ENCODE results near the gene IGFLR1.

Gene IGFLR1

DNA sequence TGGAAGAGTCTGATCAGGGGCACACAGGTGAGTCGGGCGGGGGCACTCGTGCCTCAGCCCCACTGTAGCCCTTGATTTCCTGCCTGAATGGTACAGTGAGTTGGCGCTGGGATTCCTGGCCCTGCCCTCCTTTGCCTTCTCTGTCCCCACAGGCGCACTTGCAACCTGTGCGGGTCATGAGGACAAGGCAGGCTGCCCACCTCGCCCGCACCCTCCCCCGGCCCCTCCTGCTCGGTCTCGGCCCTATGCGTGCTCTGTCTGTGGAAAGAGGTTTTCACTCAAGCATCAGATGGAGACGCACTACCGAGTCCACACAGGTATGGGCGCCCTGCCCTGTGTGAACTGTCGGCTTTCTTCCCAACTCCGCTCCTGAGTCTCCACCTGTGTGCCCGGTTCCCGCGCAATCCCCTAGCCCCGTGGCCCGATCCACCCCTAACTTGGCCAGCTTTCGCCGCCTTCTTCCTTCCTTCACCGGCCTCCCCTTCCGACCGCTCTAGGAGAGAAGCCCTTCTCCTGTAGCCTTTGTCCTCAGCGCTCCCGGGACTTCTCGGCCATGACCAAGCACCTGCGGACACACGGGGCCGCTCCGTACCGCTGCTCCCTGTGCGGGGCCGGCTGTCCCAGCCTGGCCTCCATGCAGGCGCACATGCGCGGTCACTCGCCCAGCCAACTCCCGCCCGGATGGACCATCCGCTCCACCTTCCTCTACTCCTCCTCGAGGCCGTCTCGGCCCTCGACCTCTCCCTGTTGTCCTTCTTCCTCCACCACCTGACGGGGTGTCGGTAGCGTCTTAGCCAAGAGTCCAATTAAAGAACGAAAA lies 26.1 kb downstream of the IGFLR1 start:
- H3K9me3 ChIP-seq (ENCODE audit: low read length), result no peaks in the 10 kb centered on the region
- H3K4me1 ChIP-seq (ENCODE audit: insufficient read depth, low read length), result peaks cover 21% of the 10 kb centered on the region
- H3K27ac ChIP-seq (ENCODE audit: low read depth, low read length), result peak overlapping the region; percentile 90
- peak overlapping the region; percentile 77 to 92 for H3K4me3 ChIP-seq (ENCODE audit: low read depth in 1 of 2, low read length in 2 of 2)
- peak overlapping the region; percentile 61 for H3K9ac ChIP-seq (ENCODE audit: low read length)
- H3K36me3 ChIP-seq (ENCODE audit: insufficient read depth, low read length), result peaks cover 8% of the 10 kb centered on the region
- no peaks in the 10 kb centered on the region for H3K27me3 ChIP-seq (ENCODE audit: control insufficient read depth in 1 of 2, insufficient read depth in 2 of 2, low read length in 2 of 2)

DNA sequence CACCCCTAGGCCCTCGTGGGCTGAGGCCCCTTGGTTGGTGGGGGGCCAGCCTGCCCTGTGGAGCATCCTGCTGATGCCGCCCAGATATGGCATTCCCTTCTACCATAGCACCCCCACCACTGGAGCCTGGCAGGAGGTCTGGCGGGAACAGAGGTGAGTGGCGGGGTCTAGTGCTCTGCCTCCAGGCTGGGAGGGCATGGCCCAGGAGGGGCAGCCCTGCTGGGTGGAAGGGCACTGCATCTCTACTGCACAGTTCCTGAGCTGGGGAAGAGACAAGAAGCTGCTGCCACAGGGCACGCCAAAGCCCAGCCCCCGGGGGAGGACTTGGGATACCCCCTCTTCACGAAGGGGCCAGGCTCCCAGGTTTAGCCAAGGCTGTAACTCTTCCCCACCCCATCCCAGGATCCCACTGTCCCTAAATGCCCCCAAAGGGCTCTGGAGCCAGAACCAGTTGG lies 26.9 kb downstream of the IGFLR1 start:
- Histone ChIP-seq H3K4me1 (ENCODE audit: insufficient read depth, low read length) (peaks cover 21% of the 10 kb centered on the region), H3K9me3 (ENCODE audit: low read length) (no peaks in the 10 kb centered on the region), H3K36me3 (ENCODE audit: insufficient read depth, low read length) (peaks cover 8% of the 10 kb centered on the region), H3K4me3 (ENCODE audit: low read depth in 1 of 2, low read length in 2 of 2) (peak overlapping the region in 1 of 2 donors; percentile 77), H3K27me3 (ENCODE audit: control insufficient read depth in 1 of 2, insufficient read depth in 2 of 2, low read length in 2 of 2) (no peaks in the 10 kb centered on the region), H3K27ac (ENCODE audit: low read depth, low read length) (peak overlapping the region; percentile 90), H3K9ac (ENCODE audit: low read length) (peak overlapping the region; percentile 61)

DNA sequence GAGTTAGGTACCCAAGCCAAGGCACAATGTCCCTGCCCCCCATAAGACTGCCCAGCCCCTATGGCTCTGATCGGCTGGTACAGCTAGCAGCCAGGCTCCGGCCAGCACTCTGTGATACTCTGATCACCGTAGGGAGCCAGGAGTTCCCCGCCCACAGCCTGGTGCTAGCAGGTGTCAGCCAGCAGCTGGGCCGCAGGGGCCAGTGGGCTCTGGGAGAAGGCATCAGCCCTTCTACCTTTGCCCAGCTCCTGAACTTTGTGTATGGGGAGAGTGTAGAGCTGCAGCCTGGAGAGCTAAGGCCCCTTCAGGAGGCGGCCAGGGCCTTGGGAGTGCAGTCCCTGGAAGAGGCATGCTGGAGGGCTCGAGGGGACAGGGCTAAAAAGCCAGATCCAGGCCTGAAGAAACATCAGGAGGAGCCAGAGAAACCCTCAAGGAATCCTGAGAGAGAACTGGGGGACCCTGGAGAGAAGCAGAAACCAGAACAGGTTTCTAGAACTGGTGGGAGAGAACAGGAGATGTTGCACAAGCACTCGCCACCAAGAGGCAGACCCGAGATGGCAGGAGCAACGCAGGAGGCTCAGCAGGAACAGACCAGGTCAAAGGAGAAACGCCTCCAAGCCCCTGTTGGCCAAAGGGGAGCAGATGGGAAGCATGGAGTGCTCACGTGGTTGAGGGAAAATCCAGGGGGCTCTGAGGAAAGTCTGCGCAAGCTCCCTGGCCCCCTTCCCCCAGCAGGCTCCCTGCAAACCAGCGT lies 27.5 kb downstream of the IGFLR1 start:
- H3K4me1 ChIP-seq (ENCODE audit: insufficient read depth, low read length), result peaks cover 21% of the 10 kb centered on the region
- H3K4me3 ChIP-seq (ENCODE audit: low read depth in 1 of 2, low read length in 2 of 2), result no peak overlapping the region
- H3K27ac ChIP-seq (ENCODE audit: low read depth, low read length), result no peak overlapping the region
- peaks cover 2% of the 10 kb centered on the region for H3K36me3 ChIP-seq (ENCODE audit: insufficient read depth, low read length)
- no peaks in the 10 kb centered on the region for H3K9me3 ChIP-seq (ENCODE audit: low read length)
- no peaks in the 10 kb centered on the region for H3K27me3 ChIP-seq (ENCODE audit: control insufficient read depth in 1 of 2, insufficient read depth in 2 of 2, low read length in 2 of 2)
- H3K9ac ChIP-seq (ENCODE audit: low read length), result no peak overlapping the region

DNA sequence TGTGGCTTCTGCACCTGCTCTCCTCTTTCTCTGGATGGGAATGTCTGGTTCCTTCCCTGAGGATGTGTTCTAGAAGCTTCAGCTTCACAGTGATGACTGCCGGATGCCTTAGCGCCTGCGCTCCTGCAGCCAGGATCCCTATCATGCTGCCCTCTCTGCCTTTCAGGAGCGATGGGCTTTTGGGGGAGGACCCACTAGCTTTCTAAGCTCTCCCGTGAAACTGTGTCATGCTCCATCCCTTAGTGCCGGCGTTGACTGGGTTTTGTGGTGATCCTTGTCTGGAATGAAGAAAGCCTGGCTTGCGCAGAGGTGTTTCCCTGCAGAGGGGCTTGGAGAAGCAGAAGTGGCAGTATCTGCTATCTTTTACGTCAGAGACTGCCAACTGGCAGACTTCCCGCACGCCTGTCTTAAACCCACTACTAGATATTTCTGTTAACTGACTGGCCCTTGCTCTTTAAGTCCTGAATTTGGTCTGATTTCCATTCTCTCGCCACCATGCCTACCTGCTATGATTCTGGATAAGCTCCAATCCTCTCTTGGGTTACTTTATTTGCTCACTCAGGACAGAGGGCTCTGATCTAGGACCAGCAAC lies 28.3 kb downstream of the IGFLR1 start:
- H3K9me3 ChIP-seq (ENCODE audit: low read length), result no peaks in the 10 kb centered on the region
- H3K27me3 ChIP-seq (ENCODE audit: control insufficient read depth in 1 of 2, insufficient read depth in 2 of 2, low read length in 2 of 2), result no peaks in the 10 kb centered on the region
- no peak overlapping the region for H3K27ac ChIP-seq (ENCODE audit: low read depth, low read length)
- H3K4me1 ChIP-seq (ENCODE audit: insufficient read depth, low read length), result peaks cover 14% of the 10 kb centered on the region
- no peak overlapping the region for H3K9ac ChIP-seq (ENCODE audit: low read length)
- H3K36me3 ChIP-seq (ENCODE audit: insufficient read depth, low read length), result no peaks in the 10 kb centered on the region
- no peak overlapping the region for H3K4me3 ChIP-seq (ENCODE audit: low read depth in 1 of 2, low read length in 2 of 2)

DNA sequence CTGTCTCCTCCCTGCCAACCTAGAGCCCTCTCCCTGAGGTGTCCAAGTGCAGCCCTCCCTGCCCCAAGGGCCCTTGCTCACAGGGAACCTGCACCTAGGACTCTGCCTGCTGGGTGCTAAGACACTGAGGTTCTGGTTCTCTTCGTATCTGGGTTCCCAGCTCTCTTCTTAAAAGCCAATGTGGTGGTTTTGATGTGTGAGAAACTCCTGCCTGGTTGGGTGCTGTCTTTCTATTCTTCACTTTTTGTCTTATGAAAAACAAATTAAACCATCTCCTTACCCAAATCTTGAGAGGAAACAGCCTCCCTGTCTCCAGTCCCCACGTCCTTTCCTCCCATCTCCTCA lies 28.8 kb downstream of the IGFLR1 start:
- Histone ChIP-seq H3K9ac (ENCODE audit: low read length) (no peak overlapping the region), H3K4me1 (ENCODE audit: insufficient read depth, low read length) (peaks cover 10% of the 10 kb centered on the region), H3K36me3 (ENCODE audit: insufficient read depth, low read length) (no peaks in the 10 kb centered on the region), H3K27me3 (ENCODE audit: control insufficient read depth in 1 of 2, insufficient read depth in 2 of 2, low read length in 2 of 2) (no peaks in the 10 kb centered on the region), H3K4me3 (ENCODE audit: low read depth in 1 of 2, low read length in 2 of 2) (no peak overlapping the region), H3K27ac (ENCODE audit: low read depth, low read length) (no peak overlapping the region), H3K9me3 (ENCODE audit: low read length) (no peaks in the 10 kb centered on the region)

DNA sequence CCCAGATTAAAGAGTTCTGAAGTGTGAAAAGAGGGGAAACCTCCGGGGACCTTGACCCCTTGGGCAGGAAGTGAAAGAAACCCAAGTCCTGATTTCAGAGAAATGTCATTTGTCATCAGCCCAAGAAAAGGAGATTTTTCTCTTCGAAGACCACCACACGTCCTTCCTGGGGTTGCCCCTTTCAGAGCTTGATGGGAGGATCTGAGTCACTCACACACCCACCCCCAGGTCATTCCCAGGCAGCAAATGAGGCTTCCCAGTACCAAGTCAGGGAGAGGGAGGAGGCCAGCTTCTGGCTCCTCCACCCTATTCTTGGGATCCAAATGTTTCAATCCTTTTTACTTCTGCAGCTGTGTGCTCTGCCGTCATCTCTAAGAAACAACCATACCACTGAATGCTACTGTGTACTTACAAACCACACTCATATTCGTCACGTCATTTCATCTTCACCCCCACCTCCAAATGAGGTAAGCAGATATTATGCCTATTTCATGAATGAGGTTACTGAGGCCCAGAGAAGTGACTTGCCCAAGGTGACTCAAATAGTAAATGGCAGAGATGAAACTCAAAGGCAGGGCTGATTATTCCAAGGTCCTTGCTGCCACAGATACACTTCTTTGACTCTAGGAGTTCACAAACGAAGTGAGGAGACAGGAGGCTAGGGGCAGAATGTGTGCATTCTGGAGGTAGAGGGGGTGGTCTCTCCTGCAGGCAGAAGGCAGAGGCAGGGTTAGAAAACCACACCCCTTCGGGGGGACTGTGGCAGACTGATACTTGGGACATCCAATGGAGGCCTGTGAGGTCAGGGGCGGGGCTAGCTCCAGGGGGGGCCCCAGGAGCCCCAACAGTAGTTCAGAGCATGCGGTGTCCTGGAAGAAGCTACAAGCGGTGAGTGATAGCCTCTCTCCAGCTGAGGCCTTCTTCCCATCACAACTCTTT lies 29.4 kb downstream of the IGFLR1 start:
- no peak overlapping the region for H3K4me3 ChIP-seq (ENCODE audit: low read depth in 1 of 2, low read length in 2 of 2)
- H3K36me3 ChIP-seq (ENCODE audit: insufficient read depth, low read length), result no peaks in the 10 kb centered on the region
- H3K27me3 ChIP-seq (ENCODE audit: control insufficient read depth in 1 of 2, insufficient read depth in 2 of 2, low read length in 2 of 2), result no peaks in the 10 kb centered on the region
- peaks cover 10% of the 10 kb centered on the region for H3K4me1 ChIP-seq (ENCODE audit: insufficient read depth, low read length)
- H3K9me3 ChIP-seq (ENCODE audit: low read length), result no peaks in the 10 kb centered on the region
- no peak overlapping the region for H3K9ac ChIP-seq (ENCODE audit: low read length)
- H3K27ac ChIP-seq (ENCODE audit: low read depth, low read length), result no peak overlapping the region

DNA sequence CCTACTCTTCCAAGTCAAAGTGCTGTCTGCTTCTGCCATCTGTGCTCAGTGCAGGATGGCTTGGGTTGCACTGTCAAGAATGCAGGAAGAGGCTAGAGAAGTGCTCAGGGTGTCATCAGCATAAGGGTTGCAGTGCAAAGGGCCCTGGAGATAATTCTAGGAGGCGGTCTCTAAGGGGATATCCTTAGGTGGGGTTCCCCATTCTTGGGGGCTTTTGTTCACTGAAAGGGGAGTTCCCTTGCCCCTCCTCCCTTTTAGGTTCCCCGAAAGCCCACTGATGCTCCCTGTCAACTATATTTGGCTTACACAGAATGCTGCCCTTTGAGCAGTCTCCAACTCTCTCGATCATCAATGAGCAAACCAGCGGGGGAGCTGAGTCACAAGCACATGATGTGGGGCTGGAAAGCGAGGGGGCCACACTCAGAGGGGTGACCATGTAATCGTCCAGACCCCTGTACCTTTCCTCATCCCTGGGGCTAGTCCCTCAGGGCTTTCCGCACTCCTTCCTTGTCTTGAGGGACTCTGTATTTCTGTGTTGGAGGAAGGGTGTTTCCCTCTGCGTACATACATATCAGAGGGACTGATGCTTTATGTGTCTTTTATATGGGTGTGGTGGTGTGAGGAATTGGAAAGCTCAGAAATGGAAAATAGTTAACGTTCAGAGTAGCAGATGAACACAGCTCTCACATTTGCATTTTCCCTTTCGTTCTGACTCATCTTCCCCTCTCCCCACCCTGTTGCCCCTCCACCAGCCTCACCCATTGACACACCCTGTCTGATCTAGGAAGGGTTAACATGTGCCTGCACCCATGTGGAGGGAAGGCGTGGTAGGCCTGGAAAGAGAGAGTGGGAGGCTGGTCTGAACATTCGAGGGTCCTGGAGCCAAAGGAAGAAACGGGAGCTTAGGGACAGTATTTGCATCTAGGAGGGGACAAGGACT lies 31.2 kb downstream of the IGFLR1 start:
- Histone ChIP-seq H3K9ac (ENCODE audit: low read length) (no peak overlapping the region), H3K27me3 (ENCODE audit: control insufficient read depth in 1 of 2, insufficient read depth in 2 of 2, low read length in 2 of 2) (no peaks in the 10 kb centered on the region), H3K4me1 (ENCODE audit: insufficient read depth, low read length) (peaks cover 7% of the 10 kb centered on the region), H3K36me3 (ENCODE audit: insufficient read depth, low read length) (no peaks in the 10 kb centered on the region), H3K27ac (ENCODE audit: low read depth, low read length) (no peak overlapping the region), H3K9me3 (ENCODE audit: low read length) (no peaks in the 10 kb centered on the region), H3K4me3 (ENCODE audit: low read depth in 1 of 2, low read length in 2 of 2) (no peak overlapping the region)

DNA sequence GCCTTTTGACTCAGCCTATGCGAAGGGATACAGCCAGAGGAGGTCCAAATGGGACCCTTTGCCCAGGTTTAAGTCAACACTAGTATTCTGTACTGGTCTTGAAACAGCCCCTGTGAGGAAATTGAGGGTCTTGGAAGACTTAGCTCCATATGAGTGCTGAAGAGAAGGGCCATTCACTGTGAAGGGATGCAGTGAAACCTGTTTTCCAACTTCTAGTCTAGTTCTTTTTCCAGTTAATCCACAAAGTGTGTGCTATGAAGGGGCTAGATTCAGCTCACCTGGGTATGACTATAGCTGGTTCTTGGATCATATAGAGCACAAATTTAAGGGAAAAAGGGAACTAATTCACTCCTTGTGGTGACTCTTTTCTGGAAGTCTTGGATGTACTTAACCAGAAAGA lies 33.9 kb downstream of the IGFLR1 start:
- no peaks in the 10 kb centered on the region for H3K36me3 ChIP-seq (ENCODE audit: insufficient read depth, low read length)
- H3K9ac ChIP-seq (ENCODE audit: low read length), result no peak overlapping the region
- no peaks in the 10 kb centered on the region for H3K27me3 ChIP-seq (ENCODE audit: control insufficient read depth in 1 of 2, insufficient read depth in 2 of 2, low read length in 2 of 2)
- H3K4me1 ChIP-seq (ENCODE audit: insufficient read depth, low read length), result no peaks in the 10 kb centered on the region
- H3K4me3 ChIP-seq (ENCODE audit: low read depth in 1 of 2, low read length in 2 of 2), result no peak overlapping the region
- H3K9me3 ChIP-seq (ENCODE audit: low read length), result no peaks in the 10 kb centered on the region
- no peak overlapping the region for H3K27ac ChIP-seq (ENCODE audit: low read depth, low read length)

DNA sequence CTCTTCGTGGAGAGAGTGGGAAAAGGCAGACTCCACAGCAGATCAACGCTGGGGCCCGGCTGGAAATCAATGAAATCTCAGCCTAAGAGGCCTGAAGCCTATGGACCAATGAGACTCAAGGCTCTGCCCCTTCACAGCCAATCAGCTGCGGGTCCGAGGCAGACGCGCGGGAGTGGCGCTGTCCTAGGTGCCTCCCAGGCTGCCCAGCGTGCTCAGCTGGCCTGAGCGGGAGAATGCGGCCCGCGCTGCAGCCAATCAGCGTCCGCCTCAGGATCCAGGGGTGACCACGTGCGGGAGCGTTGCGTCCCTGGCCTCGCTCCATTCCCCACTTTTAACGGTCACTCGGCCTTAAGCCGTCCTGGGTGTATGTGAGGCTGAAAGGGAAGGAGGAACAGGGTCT lies 38.0 kb downstream of the IGFLR1 start, which contains the start of gene ZBTB32:
Gene ZBTB32, plus strand, starts transcription at position 341 of the 400 bp plus-strand sequence. CDS start 10,069 bp downstream, outside the sequence.
- H3K9me3 ChIP-seq (ENCODE audit: low read length), result no peaks in the 10 kb centered on the region
- H3K27ac ChIP-seq (ENCODE audit: low read depth, low read length), result no peak within 1 kb of the TSS
- peaks cover 4% of the 10 kb centered on the region for H3K4me1 ChIP-seq (ENCODE audit: insufficient read depth, low read length)
- H3K36me3 ChIP-seq (ENCODE audit: insufficient read depth, low read length), result no peaks in the 10 kb centered on the region
- no peak within 1 kb of the TSS for H3K4me3 ChIP-seq (ENCODE audit: low read depth in 1 of 2, low read length in 2 of 2)
- H3K27me3 ChIP-seq (ENCODE audit: control insufficient read depth in 1 of 2, insufficient read depth in 2 of 2, low read length in 2 of 2), result no peaks in the 10 kb centered on the region
- H3K9ac ChIP-seq (ENCODE audit: low read length), result no peak within 1 kb of the TSS

DNA sequence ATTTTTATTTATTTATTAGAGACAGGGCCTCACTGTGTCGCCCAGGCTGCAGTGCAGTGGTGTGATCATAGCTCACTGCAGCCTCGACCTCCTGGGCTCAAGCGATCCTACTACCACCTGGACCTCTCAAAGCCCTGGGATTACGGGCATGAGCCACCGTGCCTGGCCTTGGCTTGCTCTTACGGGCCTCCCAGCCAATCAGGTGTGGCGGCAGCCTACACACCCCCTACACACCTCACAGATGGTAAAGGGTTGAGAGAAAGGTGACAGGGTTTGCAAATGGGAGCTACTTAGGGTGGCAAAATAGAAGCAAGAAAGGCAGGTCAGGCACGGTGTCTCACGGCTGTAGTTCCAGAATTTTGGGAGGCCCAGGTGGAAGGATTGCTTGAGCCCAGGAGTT lies 38.9 kb downstream of the IGFLR1 start:
- no peaks in the 10 kb centered on the region for H3K36me3 ChIP-seq (ENCODE audit: insufficient read depth, low read length)
- H3K4me1 ChIP-seq (ENCODE audit: insufficient read depth, low read length), result peaks cover 4% of the 10 kb centered on the region
- no peaks in the 10 kb centered on the region for H3K27me3 ChIP-seq (ENCODE audit: control insufficient read depth in 1 of 2, insufficient read depth in 2 of 2, low read length in 2 of 2)
- H3K4me3 ChIP-seq (ENCODE audit: low read depth in 1 of 2, low read length in 2 of 2), result no peak overlapping the region
- no peaks in the 10 kb centered on the region for H3K9me3 ChIP-seq (ENCODE audit: low read length)
- H3K27ac ChIP-seq (ENCODE audit: low read depth, low read length), result no peak overlapping the region
- H3K9ac ChIP-seq (ENCODE audit: low read length), result no peak overlapping the region
